ENCODE results near the gene MDC1.

Gene MDC1

GRCh38 chr6:30655743-30656094, 61.4 kb downstream of the MDC1 start:
- Histone ChIP-seq H2AFZ (ENCODE audit: low read length) (no peak overlapping the region), H3K36me3 (replicated peaks; ENCODE audit: insufficient read depth, low read length) (no peaks in the 10 kb centered on the region; the same call in 1 of the 2 replicates), H4K20me1 (ENCODE audit: insufficient read depth, low read length) (no peaks in the 10 kb centered on the region), H3F3A (ENCODE audit: insufficient read depth, low read length) (peaks cover 4% of the 10 kb centered on the region), H3K4me2 (ENCODE audit: low read depth, low read length) (no peak overlapping the region), H3K79me2 (ENCODE audit: low read length) (no peaks in the 10 kb centered on the region), H3K9ac (ENCODE audit: low read length) (no peak overlapping the region), H3K4me1 (ENCODE audit: low read length) (no peaks in the 10 kb centered on the region), H3K9me3 (replicated peaks; ENCODE audit: insufficient read depth, low read length) (no peaks in the 10 kb centered on the region), H3K27ac (ENCODE audit: low read length) (no peak overlapping the region), H3K4me3 (ENCODE audit: low read length) (no peak overlapping the region), H3K9me2 (replicated peaks; ENCODE audit: insufficient read depth, low read length) (no peaks in the 10 kb centered on the region), H3K27me3 (replicated peaks; ENCODE audit: insufficient read depth, low read length) (no peaks in the 10 kb centered on the region)
- DNase-seq: no peak
- TF ChIP-seq EZH2phosphoT487 (IDR thresholded peaks at IDR 0.05; ENCODE audit: low read length) (no peak), EZH2 (optimal IDR thresholded peaks at IDR 0.05; ENCODE audit: low read depth, low read length) (no peak), CTCF (IDR thresholded peaks at IDR 0.05; ENCODE audit: low read length) (no peak)

GRCh38 chr6:30654798-30655742, 62.0 kb downstream of the MDC1 start:
- no peak for DNase-seq
- H3K36me3 ChIP-seq (replicated peaks; ENCODE audit: insufficient read depth, low read length): no peaks in the 10 kb centered on the region; the same call in 1 of the 2 replicates
- peaks cover under 1% of the 10 kb centered on the region; the same call in 1 of the 2 replicates for H3K79me2 ChIP-seq (ENCODE audit: low read length)
- no peak overlapping the region for H3K4me3 ChIP-seq (ENCODE audit: low read length)
- no peak for TF ChIP-seq EZH2phosphoT487 (IDR thresholded peaks at IDR 0.05; ENCODE audit: low read length)
- no peak for TF ChIP-seq CTCF (IDR thresholded peaks at IDR 0.05; ENCODE audit: low read length)
- no peak for TF ChIP-seq EZH2 (optimal IDR thresholded peaks at IDR 0.05; ENCODE audit: low read depth, low read length)
- H4K20me1 ChIP-seq (ENCODE audit: insufficient read depth, low read length): no peaks in the 10 kb centered on the region
- no peaks in the 10 kb centered on the region for H3K9me2 ChIP-seq (replicated peaks; ENCODE audit: insufficient read depth, low read length)
- no peak overlapping the region for H3K27ac ChIP-seq (ENCODE audit: low read length)
- no peak overlapping the region for H3K4me2 ChIP-seq (ENCODE audit: low read depth, low read length)
- peaks cover 4% of the 10 kb centered on the region for H3F3A ChIP-seq (ENCODE audit: insufficient read depth, low read length)
- no peaks in the 10 kb centered on the region for H3K9me3 ChIP-seq (replicated peaks; ENCODE audit: insufficient read depth, low read length)
- no peak overlapping the region for H3K9ac ChIP-seq (ENCODE audit: low read length)
- no peaks in the 10 kb centered on the region for H3K27me3 ChIP-seq (replicated peaks; ENCODE audit: insufficient read depth, low read length)
- H2AFZ ChIP-seq (ENCODE audit: low read length): no peak overlapping the region
- H3K4me1 ChIP-seq (ENCODE audit: low read length): no peaks in the 10 kb centered on the region

- Histone ChIP-seq H3K27ac (ENCODE audit: low read length) (no peak overlapping the region), H4K20me1 (ENCODE audit: insufficient read depth, low read length) (no peaks in the 10 kb centered on the region), H3F3A (ENCODE audit: insufficient read depth, low read length) (peaks cover 8% of the 10 kb centered on the region), H3K27me3 (replicated peaks; ENCODE audit: insufficient read depth, low read length) (no peaks in the 10 kb centered on the region), H3K4me3 (ENCODE audit: low read length) (no peak overlapping the region), H3K9me3 (replicated peaks; ENCODE audit: insufficient read depth, low read length) (no peaks in the 10 kb centered on the region), H3K79me2 (ENCODE audit: low read length) (peaks cover 34% of the 10 kb centered on the region), H3K4me1 (ENCODE audit: low read length) (peaks cover 5% of the 10 kb centered on the region; the same call in 1 of the 2 replicates), H3K9me2 (replicated peaks; ENCODE audit: insufficient read depth, low read length) (no peaks in the 10 kb centered on the region), H2AFZ (ENCODE audit: low read length) (no peak overlapping the region), H3K4me2 (ENCODE audit: low read depth, low read length) (no peak overlapping the region), H3K36me3 (replicated peaks; ENCODE audit: insufficient read depth, low read length) (peaks cover 4% of the 10 kb centered on the region; the same call in 1 of the 2 replicates), H3K9ac (ENCODE audit: low read length) (no peak overlapping the region)
- DNase-seq: no peak
- no peak for TF ChIP-seq EZH2phosphoT487 (IDR thresholded peaks at IDR 0.05; ENCODE audit: low read length)
Measured at GRCh38 chr6:30651143-30651542, 65.9 kb downstream of the MDC1 start.

All from MM.1S (cell line).